C4-2B (cell line): ENCODE measurements around the gene PTGR3.

Source experiments
- CTCF ChIP-seq: fragments of 450-650 bp; conservative IDR thresholded peaks from 2 replicates; pipeline ENCODE4 v1.5.1; 2017; ENCODE audit warnings: mild to moderate bottlenecking
- ZFX ChIP-seq: fragments of 450-650 bp; IDR thresholded peaks from 2 replicates; pipeline ENCODE4 v1.6.1; 2017

GRCh38 chr18:75231053-75231406 lies 22.1 kb upstream of the PTGR3 start:
- no peak for TF ChIP-seq CTCF
- TF ChIP-seq ZFX: no peak
